Measurements from ENCODE around the gene WDR20.
"Not testable (repeated sequence)": the region's sequence is repeated elsewhere in the genome, so short reads cannot be mapped to it uniquely, and the experiment has no call there.

The WDR20 gene

DNA sequence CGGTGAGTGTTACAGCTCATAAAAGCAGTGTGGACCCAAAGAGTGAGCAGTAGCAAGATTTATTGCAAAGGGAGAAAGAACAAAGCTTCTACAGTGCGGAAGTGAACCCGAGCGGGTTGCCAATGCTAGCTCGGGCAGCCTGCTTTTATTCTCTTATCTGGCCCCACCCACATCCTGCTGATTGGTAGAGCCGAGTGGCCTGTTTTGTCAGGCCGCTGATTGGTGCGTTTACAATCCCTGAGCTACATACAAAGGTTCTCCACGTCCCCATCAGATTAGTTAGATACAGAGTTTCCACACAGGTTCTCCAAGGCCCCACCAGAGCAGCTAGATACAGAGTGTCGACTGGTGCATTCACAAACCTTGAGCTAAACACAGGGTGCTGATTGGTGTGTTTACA is 5.0 kb upstream of the WDR20 start:
- not testable (repeated sequence) for DNase-seq

DNA sequence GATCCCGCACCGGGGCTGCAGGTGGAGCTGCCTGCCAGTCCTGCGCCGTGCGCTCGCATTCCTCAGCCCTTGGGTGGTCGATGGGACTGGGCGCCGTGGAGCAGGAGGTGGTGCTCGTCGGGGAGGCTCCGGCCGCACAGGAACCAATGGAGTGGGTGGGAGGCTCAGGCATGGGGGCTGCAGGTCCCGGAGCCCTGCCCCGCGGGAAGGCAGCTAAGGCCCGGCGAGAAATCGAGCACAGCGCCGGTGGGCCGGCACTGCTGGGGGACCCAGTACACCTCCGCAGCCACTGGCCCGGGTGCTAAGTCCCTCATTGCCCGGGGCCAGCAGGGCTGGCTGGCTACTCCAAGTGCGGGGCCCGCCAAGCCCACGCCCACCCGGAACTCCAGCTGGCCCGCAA is 4.2 kb upstream of the WDR20 start:
- not testable (repeated sequence) for DNase-seq

DNA sequence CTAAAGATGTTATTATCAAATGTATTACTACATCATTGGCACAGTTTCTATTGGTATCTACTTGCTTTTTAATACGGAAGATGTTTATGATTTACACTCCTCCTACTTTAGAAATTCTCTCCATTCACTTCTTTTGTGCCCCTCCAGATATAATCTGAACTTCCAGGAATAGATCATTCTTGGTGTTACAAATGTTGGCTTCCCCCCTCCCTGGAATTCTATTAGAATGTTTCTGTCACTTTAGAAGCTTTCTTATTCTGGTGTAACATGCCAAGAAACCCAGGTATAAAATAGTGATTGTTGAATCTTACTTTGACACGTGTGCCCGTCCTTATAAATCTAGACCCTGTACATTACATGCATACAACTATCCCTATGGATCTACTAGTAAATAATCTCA is 1.2 kb upstream of the WDR20 start:
- no peak for DNase-seq

DNA sequence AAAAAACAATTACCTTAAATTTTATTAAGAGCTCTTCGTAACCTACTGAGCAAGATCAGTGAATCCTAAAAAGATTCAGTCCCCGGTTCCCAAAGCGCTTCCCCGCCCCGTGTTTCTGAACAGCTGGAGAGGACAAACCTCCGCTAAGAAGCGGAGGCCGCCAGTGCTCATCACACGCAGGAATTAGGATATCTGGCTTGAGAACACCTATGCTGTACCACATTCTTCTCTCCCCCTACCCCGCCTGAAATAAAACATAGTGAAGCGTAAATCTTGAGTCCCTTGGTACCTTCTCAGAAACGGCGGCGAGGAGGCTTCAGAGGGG is 774 bp upstream of the WDR20 start:
- no peak for DNase-seq

DNA sequence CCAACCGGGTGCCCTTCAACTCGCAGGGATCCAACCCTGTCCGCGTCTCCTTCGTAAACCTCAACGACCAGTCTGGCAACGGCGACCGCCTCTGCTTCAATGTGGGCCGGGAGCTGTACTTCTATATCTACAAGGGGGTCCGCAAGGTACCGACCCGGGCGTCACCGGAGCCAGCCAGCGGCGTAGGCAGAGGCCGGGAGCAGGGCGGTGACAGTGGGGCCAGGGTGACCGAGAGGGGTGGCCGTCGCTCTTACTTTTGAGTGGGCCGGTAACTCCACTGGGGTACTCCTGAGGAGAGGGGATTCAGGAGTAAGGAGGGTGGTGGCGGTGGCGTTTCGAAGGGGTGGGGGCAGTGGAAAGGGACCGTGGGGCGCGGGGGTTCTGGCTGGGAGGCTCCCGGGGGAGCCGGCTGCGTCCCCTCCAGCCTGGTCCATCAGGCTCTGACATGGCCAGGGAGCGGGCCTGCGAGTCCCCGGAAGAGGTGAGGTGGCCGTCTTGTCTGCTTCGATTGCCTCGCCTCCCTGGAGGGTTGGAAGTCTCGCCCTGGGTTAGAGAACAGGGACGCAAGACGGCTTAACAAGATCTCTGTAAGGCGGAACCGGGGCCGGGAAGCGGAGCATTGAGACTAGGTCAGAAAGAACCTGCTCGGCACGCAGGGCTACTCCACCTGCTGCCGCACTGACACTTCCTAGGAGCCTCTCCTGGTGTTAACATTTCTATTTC is 491 bp downstream of the WDR20 start:
- DNase-seq = no peak

DNA sequence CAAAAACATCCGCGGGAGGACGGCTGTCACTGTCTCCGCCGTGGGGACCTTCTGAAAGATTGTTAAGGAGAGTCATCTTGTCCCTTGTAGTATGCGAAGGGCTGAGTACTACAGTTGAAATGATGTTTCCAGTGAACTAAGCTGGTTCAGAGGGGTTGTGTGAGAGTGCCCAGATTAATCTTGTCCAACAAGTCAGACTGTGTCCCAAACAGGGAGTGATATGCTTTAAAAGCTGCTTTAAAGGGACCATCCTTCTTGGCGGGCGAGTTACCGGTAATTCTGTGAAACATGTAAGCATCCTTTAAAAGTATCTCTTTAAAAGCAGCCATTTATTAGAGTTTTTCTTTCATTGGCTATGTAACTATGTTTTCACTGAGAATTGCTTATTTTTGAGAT is 1.1 kb downstream of the WDR20 start:
- DNase-seq = no peak

DNA sequence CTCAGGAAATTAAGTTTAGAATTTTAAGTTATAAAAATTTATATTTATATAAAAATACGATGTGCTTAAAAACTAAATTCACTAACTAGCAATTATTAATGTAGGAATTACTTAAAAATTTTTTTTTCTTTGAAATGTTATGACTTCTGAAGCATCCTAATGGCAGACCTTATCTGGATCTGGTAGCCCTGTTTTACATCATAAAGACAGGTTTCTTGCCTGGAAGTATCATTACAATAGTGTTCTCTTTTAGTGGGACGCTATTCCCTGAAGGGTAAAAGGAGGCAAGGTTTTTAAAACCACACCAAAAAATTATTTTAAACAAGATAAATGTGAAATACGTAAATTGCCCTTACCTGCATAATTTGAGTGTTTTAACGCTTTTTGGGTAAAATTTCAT is 2.1 kb downstream of the WDR20 start:
- DNase-seq = no peak

DNA sequence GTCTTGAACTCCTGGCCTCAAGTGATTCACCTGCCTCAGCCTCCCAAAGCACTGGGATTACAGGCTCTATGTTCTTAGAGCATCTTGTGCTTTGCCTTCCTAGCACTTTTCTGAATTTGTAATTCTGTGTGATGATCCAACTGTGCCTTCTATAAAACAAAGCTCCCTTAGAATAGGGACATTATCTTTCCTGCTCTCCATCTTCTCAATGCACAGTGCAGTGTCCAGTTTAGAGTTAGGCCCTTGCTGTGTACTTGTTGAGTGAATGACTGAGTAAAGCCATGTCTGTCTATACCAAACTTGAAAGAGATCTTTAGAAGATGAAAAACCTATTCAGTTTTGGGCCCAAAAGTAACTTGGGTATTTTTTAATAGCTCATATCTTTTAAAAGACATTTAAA is 5.2 kb downstream of the WDR20 start:
- DNase-seq = no peak

DNA sequence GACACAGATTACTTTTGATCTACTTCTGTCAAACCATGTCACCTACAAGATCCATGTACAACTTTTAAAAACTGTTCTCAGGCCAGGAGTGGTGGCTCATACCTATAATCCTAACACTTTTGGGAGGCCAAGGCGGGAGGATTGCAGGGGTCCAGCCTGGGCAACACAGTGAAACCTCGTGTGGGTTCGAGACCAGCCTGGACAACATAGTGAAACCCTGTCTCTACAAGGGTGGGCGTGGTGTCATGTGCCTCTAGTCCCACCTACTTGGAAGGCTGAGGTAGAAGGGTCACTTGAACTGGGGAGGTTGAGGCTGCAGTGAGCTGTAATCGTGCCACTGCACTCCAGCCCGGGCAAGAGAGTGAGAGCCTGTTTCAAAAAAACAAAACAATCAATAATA is 5.7 kb downstream of the WDR20 start:
- DNase-seq = no peak

DNA sequence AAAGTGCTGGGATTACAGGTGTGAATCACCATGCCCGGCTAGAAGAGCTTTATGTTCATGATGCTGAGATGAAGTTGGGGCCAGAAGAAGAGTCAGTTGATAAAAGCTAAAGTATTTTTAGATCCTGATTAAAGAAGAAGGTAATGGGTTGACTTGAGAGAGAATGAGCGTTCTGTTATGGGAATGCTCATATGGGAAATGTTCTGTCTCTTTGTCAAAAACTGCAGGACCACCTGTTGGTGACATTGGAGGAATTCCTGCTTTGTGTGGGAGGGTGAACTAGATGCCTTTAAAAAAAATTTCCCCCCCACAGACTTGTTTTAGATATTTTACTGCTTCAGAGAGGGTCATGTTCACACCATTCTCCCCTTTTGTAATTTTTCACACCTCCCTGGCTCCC is 6.7 kb downstream of the WDR20 start:
- DNase-seq = no peak

DNA sequence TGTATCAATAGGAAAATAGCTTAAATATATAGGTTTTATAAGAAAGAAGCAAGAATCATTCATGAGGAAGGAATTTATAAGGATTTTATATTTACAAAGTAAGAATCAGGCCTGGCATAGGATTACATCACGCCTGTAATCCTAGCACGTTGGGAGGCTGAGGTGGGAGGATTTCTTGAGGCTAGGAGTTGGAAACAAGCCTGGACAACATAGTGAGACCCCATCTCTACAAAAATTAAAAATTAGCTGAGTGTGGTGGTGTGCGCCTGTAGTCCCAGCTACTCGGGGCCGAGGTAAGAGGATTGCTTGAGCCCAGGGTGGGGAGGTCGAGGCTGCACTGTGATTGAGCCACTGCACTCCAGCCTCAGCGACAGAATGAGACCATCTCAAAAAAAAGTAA is 10.4 kb downstream of the WDR20 start:
- DNase-seq = no peak

DNA sequence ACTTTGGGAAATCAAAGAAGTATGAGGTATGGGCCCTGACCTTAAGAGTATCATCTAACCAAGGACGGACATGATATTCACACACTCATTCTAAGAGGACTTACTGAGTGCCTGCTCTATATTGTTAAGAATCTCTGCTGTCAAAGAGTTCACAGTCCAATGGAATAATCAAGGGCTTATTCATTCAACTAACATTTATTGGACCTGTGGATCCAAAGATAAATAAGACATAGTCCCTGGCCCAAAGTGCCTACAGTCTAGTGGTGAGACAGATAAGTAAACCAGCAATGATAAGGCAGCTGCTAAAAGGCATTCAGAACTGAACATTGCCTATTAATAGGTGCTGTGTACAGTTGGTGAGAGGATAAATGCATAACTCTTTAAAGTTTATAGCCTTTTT is 11.0 kb downstream of the WDR20 start:
- DNase-seq = no peak

DNA sequence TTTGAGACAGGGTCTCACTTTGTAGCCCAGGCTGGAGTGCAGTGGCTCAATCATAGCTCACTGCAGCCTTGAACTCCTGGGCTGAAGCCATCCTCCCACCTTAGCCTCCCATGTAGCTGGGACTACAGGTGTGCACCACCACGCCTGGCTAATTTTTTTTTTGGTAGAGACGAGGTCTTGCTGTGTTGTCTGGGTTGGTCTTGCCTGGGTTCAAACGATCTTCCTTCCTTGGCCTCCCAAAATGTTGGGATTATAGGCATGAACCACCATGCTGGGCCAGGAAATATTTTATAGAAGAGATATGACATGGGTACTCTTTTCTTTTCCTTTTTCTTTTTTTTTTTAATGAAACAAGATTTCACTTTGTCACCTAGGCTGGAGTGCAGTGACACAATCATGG is 11.7 kb downstream of the WDR20 start:
- DNase-seq = not testable (repeated sequence)

DNA sequence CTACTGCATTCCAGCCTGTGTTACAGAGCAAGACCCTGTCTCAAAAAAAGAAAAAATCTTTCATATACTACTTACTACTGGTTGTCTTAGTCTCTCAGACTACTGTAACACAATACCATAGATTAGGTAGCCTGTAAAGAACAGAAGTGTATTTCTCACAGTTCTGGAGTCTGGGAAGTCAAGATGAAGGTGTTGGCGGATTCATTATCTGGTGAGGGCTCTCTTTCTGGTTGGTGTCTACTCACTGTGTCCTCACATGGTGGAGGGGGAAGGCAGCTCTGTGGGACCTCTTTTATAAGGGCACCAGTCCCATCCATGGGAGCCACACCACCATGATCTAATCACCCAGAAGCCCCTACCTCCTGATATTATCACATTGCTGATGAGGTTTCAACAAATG is 14.4 kb downstream of the WDR20 start:
- DNase-seq = no peak

DNA sequence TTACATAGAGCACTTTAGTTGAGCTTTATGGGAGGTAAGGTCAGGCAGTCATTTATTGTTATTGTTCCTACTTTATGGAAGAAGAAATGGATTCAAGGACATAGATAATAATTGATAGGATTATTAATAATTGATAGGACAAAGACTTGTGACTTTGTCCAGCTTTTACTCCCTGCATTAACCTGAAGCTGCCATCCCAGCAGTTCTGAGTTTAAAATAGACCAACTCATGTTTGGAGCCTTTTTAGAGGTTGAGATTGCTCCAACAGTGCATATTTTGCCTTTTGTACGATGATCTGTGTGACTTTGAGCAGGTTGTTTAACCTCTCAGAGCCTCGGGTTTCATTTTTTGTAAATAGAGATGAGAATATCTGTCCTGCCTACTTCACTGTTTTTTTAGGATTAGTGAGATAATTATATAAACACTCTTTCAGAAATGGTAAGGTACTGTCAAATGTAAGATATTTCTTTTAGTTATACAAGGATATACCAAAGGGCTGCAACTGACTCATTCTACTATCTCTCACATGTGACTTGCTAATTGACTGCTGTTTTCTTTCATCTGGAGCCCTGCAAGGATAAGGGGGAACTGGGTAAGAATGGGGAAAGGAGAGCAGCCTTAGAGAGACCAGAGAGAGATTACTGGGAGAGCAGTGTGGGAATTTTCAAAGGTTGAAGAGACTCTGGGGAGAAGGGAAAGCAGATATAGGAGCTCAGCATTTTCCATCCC is 15.3 kb downstream of the WDR20 start:
- DNase-seq = no peak

DNA sequence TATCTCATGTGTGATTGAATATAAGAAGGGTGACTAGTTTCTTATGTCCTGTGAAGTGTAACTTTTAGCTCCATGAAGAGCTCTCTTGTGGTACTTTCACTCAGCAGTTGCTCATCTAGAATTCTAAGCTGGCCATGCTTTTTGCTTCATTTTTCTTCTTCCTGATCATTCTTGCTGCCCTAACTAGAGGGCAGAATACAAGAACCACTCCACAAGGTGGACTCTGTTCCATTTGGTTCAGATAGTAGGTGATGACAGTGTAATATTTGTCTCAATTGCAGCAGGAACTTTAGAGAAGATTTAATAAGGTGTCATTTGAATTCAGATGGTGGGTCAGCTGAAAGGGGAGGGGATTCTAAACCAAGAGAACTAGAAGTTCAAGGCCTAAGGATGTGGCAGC is 17.6 kb downstream of the WDR20 start:
- no peak for DNase-seq

DNA sequence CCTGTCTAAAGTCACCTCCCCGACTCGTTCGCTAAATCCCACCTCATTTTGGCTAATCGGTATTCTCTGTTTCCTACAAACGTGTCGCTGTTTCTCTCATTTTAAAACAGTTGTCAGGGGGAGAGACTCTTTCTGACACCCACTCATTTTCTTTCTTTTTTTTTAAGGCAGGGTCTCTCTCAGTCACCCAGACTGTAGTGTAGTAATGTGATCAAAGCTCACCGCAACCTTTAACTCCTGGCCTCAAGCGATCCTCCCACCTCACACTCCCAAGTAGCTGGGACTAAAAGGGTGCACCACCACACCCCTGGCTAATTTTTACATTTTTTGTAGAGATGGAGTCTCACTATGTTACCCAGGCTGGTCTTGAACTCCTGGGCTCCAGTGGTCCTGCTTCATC is 19.1 kb downstream of the WDR20 start:
- no peak for DNase-seq

DNA sequence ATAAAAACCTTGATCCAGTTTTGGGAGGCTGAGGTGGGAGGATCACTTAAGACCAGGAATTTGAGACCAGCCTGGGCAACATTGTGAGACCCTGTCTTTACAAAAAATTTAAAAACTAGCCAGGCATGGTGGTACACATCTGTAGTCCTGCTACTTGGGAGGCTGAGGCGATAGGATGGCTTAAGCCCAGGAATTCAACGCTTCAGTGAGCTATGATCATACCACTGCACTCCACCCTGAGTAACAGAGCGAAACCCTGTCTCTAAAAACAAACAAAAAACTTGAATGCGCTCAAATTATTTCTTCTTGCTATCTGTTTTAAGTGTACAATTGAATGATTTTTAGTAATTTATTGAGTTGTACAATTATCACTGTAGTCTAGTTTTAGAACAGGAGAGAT is 20.1 kb downstream of the WDR20 start:
- DNase-seq = no peak

DNA sequence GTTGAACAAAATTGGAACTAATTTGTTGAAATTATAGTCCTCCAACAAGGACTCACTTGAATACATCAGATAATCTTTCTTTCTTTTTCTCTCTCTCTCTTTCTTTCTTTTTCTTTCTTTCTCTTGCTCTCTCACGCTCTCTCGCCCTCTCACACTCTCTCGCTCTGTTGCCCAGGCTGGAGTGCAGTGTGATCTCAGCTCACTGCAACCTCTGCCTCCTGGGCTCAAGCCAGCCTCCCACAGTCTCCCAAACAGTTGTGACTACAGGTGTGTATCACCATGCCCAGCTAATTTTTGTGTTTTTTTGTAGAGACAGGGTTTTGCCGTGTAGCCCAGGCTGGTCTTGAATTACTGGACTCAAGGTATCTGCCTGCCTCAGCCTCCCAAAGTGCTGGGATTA is 22.8 kb downstream of the WDR20 start:
- no peak for DNase-seq

DNA sequence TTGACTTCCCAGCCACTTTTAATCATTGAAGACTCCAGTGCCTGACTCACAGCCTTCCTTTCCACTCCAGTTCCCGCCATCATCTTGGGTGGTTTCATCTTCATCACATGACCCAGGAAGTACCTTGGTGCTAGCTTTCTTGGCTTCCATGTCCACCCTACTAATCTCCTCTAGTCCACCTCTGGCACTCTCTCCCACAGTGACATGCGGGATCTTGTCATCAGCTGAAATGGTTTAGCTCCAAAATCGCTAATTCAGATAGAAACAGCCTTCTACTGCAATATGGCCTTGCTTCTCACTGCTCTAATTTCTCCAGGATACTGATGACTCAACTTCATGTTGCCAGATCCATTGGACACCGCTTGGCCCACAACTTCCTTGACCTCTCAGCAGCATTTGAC is 24.5 kb downstream of the WDR20 start:
- no peak for DNase-seq

DNA sequence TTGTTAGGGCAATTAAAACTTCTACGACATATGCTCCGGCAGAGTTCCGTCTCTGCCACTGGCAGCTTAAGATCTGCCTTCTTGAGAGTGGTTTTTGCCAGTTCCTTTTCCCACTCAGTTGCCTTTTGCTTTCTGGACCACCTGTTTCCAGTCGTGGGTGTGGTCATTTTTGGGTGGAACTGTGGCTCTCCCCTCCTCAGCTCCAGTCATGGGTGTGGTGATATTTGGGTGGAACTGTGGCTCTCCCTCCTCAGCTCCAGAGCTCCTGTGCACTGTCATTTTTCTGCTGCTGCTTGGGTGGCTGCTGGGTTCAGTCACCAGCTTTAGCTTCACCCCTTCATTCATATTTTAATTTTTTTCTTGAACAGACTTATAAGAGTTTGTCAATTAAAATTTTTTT is 25.3 kb downstream of the WDR20 start:
- no peak for DNase-seq

DNA sequence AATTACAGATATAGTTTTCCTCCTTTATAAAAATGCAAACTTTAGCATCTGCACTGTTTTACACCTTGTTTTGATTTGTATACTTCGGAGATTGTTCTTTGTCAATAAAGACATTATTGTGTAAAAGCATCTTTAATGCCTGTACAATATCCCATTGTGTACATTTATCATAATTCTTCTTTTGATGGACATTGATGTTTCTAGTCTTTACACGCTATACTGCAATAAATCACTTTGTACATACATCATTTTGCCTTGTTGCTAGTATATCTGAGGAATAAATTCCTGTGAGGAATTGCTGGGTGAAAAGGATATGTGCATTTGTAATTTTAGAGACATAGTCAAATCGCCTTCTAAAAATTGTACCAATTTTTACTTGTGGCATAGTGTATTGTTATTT is 30.4 kb downstream of the WDR20 start:
- no peak for DNase-seq

DNA sequence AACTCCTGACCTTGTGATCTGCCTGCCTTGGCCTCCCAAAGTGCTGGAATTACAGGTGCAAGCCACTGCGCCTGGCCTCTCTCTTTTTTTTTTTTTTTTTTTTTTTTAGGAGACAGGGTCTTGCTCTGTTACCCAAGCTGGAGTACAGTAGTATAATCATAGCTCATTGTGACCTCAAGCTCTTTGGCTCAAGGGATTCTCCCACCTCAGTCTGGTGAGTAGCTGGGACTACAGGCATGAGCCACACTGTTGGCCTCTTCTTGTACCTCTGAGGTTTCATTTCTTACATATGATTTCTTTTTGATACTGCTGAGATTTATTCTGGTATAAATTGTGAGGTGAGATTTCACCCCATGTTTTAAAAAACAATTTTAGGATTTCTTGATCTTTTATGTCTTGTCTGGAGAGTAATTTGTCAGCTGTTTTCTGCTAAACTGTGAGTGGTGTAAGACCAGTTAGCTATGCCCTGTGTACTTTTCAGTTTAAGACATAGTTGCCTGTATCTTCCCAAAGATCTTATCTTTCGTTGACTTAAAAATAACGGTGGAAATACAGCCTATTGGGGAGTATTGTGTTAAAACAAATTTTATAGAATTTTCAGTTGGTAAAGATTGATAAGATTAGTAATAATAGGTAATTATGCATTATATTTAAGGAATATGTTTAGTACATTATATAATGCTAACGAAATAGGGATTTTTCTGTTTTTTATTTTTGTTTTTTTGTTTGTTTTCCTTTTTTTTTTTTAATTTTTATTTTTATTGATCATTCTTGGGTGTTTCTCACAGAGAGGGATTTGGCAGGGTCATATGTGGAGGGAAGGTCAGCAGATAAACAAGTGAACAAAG is 31.7 kb downstream of the WDR20 start:
- no peak for DNase-seq

DNA sequence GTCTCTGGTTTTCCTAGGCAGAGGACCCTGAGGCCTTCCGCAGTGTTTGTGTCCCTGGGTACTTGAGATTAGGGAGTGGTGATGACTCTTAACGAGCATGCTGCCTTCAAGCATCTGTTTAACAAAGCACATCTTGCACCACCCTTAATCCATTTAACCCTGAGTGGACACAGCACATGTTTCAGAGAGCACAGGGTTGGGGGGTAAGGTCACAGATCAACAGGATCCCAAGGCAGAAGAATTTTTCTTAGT is 32.2 kb downstream of the WDR20 start:
- not testable (repeated sequence) for DNase-seq
